HG03520 (cell line): ENCODE results near the gene GPC1.
"Not testable (repeated sequence)": the region's sequence is repeated elsewhere in the genome, so short reads cannot be mapped to it uniquely, and the experiment has no call there.

ENCODE experiments used
- ATAC-seq: cut with Tn5 transposase; IDR thresholded peaks from one replicate; pipeline ENCODE4 v1.9.1; 2021; ENCODE audit warnings: mild to moderate bottlenecking, moderate library complexity; ENCODE audit not compliant: unreplicated experiment

GPC1 gene

GRCh38 chr2:240435457-240435947 is at the start of gene GPC1:
Gene GPC1, plus strand, starts transcription at chr2:240435663. Its CDS starts 256 bp downstream, at chr2:240435919.
- ATAC-seq = peak; percentile 44

- no peak for ATAC-seq
Measured at GRCh38 chr2:240386326-240386725, 49.1 kb upstream of the GPC1 start.

- not testable (repeated sequence) for ATAC-seq
Measured at GRCh38 chr2:240386743-240387142, 48.7 kb upstream of the GPC1 start.

- no peak for ATAC-seq
Measured at GRCh38 chr2:240387325-240387668, 48.2 kb upstream of the GPC1 start.

GRCh38 chr2:240387669-240388358 is 47.6 kb upstream of the GPC1 start:
- no peak for ATAC-seq

- no peak for ATAC-seq
Measured at GRCh38 chr2:240388471-240389301, 46.8 kb upstream of the GPC1 start.

- no peak for ATAC-seq
Measured at GRCh38 chr2:240389302-240389805, 46.1 kb upstream of the GPC1 start.

GRCh38 chr2:240390091-240391073 is 45.1 kb upstream of the GPC1 start:
- no peak for ATAC-seq

- ATAC-seq = no peak
Measured at GRCh38 chr2:240391111-240392051, 44.1 kb upstream of the GPC1 start.

- no peak for ATAC-seq
Measured at GRCh38 chr2:240392084-240392947, 43.1 kb upstream of the GPC1 start.

- no peak for ATAC-seq
Measured at GRCh38 chr2:240392948-240393830, 42.3 kb upstream of the GPC1 start.

GRCh38 chr2:240393831-240394410 is 41.5 kb upstream of the GPC1 start:
- ATAC-seq = no peak

GRCh38 chr2:240394549-240394948 is 40.9 kb upstream of the GPC1 start:
- ATAC-seq = no peak

GRCh38 chr2:240395448-240395847 is 40.0 kb upstream of the GPC1 start:
- ATAC-seq = no peak

- no peak for ATAC-seq
Measured at GRCh38 chr2:240395896-240396622, 39.4 kb upstream of the GPC1 start.

- ATAC-seq = no peak
Measured at GRCh38 chr2:240396623-240397541, 38.6 kb upstream of the GPC1 start.
